Breast epithelium (tissue), 3 donors: ENCODE measurements around the gene THEMIS2.
"Not testable (repeated sequence)": the region's sequence is repeated elsewhere in the genome, so short reads cannot be mapped to it uniquely, and the experiment has no call there.

Experiments used
- POLR2A ChIP-seq: fragments of 450-650 bp; IDR thresholded peaks from one replicate; pipeline ENCODE4 v1.6.1; 2016; ENCODE audit warnings: antibody characterized with exemption, mild to moderate bottlenecking, moderate library complexity
- TF ChIP-seq, protein P1 (sequence below), 3 donors: fragments of 450-650 bp; IDR thresholded peaks; one replicate each; pipeline ENCODE4 v1.5.1; 2016 to 2017; ENCODE audit warnings: antibody characterized with exemption in 3 of 3, mild to moderate bottlenecking in 3 of 3, moderate library complexity in 3 of 3

DNA sequence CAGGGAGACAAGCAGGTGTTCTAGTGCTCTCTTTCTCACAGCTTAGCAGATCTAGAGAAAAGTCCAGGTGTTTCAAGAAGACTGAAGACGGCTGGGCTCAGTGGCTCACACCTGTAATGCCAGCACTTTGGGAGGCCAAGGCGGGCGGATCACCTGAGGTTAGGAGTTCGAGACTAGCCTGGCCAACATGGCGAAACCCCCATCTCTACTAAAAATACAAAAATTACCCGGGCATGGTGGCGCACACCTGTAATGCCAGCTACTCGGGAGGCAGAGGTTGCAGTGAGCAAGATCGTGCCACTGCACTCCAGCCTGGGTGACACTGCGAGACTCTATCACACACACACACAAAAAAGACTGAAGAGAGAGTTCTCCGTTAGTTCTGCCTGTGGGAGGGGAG, 14.8 kb upstream of the THEMIS2 start:
- not testable (repeated sequence) for TF ChIP-seq POLR2A
- TF ChIP-seq, protein P1, sequence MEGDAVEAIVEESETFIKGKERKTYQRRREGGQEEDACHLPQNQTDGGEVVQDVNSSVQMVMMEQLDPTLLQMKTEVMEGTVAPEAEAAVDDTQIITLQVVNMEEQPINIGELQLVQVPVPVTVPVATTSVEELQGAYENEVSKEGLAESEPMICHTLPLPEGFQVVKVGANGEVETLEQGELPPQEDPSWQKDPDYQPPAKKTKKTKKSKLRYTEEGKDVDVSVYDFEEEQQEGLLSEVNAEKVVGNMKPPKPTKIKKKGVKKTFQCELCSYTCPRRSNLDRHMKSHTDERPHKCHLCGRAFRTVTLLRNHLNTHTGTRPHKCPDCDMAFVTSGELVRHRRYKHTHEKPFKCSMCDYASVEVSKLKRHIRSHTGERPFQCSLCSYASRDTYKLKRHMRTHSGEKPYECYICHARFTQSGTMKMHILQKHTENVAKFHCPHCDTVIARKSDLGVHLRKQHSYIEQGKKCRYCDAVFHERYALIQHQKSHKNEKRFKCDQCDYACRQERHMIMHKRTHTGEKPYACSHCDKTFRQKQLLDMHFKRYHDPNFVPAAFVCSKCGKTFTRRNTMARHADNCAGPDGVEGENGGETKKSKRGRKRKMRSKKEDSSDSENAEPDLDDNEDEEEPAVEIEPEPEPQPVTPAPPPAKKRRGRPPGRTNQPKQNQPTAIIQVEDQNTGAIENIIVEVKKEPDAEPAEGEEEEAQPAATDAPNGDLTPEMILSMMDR (IDR thresholded peaks at IDR 0.05) = not testable (repeated sequence)
